Non-pigmented ciliary epithelial cell (primary cell): ENCODE data around the gene QPRT.
"Not testable (repeated sequence)": the region's sequence is repeated elsewhere in the genome, so short reads cannot be mapped to it uniquely, and the experiment has no call there.

ENCODE experiments used
- DNase-seq: peaks from one replicate; pipeline ENCODE4 v3.0.0-alpha.2; 2010; ENCODE audit warnings: low read depth

The QPRT gene

GRCh38 chr16:29678691-29679267 is at the start of gene QPRT:
Gene QPRT, plus strand, starts transcription at chr16:29679180. Its CDS starts 18 bp downstream, at chr16:29679198.
- no peak for DNase-seq

GRCh38 chr16:29629318-29629717 is 49.7 kb upstream of the QPRT start:
- DNase-seq: not testable (repeated sequence)

- not testable (repeated sequence) for DNase-seq
Observed at GRCh38 chr16:29631658-29632057, 47.3 kb upstream of the QPRT start.

- DNase-seq: not testable (repeated sequence)
Observed at GRCh38 chr16:29635902-29636301, 43.1 kb upstream of the QPRT start.

GRCh38 chr16:29636368-29636767 is 42.6 kb upstream of the QPRT start:
- not testable (repeated sequence) for DNase-seq

GRCh38 chr16:29638751-29639150 is 40.2 kb upstream of the QPRT start:
- not testable (repeated sequence) for DNase-seq

GRCh38 chr16:29641561-29641960 is 37.4 kb upstream of the QPRT start:
- DNase-seq: no peak

- DNase-seq: no peak
Observed at GRCh38 chr16:29643596-29643995, 35.4 kb upstream of the QPRT start.

GRCh38 chr16:29644338-29644857 is 34.6 kb upstream of the QPRT start:
- DNase-seq: no peak

- no peak for DNase-seq
Observed at GRCh38 chr16:29644973-29645693, 33.8 kb upstream of the QPRT start.

GRCh38 chr16:29645694-29646187 is 33.2 kb upstream of the QPRT start:
- DNase-seq: no peak

GRCh38 chr16:29646947-29647346 is 32.0 kb upstream of the QPRT start:
- no peak for DNase-seq

- DNase-seq: no peak
Observed at GRCh38 chr16:29649588-29650494, 29.1 kb upstream of the QPRT start.

- no peak for DNase-seq
Observed at GRCh38 chr16:29650771-29651170, 28.2 kb upstream of the QPRT start.

- no peak for DNase-seq
Observed at GRCh38 chr16:29651774-29652349, 27.1 kb upstream of the QPRT start.

GRCh38 chr16:29653471-29653870 is 25.5 kb upstream of the QPRT start:
- no peak for DNase-seq

GRCh38 chr16:29653890-29654289 is 25.1 kb upstream of the QPRT start:
- not testable (repeated sequence) for DNase-seq

- no peak for DNase-seq
Observed at GRCh38 chr16:29656688-29657523, 22.1 kb upstream of the QPRT start.

- no peak for DNase-seq
Observed at GRCh38 chr16:29658705-29659104, 20.3 kb upstream of the QPRT start.

GRCh38 chr16:29662000-29662728 is 16.8 kb upstream of the QPRT start:
- DNase-seq: no peak

- no peak for DNase-seq
Observed at GRCh38 chr16:29662729-29663015, 16.3 kb upstream of the QPRT start.
